NB4 (cell line): ENCODE results near the gene GATA3.

ENCODE experiments used
- MYC ChIP-seq: IDR thresholded peaks from 2 replicates; pipeline ENCODE4 v1.6.1; 2011; ENCODE audit warnings: low read depth, low read length
- POLR2A ChIP-seq: IDR thresholded peaks from 2 replicates; pipeline ENCODE4 v1.6.1; 2011; ENCODE audit warnings: mild to moderate bottlenecking; ENCODE audit not compliant: insufficient read length; ENCODE audit errors: extremely low read depth
- TF ChIP-seq, protein P1 (sequence below): IDR thresholded peaks from one replicate; pipeline ENCODE4 v1.5.1; 2012; ENCODE audit warnings: low read depth, low read length

DNA sequence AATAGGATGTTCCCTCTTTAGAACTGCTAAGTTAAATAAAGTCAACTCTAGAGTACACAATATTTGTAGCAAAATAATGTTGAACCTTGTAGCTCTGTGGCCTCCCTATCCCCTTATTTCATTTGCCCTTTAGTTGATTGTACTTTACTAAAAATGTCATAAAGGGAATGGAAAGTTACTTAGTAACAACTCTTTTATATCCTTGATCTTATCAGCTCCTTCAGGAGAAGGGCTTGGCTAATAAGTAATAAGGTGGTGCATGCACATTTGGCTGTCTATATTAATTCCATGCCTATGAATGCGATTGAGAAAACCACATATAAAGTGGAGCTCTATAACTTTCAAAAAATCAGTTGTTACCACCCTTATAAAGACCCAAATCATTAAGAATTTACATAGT is 41.5 kb upstream of the GATA3 start:
- TF ChIP-seq, protein P1, sequence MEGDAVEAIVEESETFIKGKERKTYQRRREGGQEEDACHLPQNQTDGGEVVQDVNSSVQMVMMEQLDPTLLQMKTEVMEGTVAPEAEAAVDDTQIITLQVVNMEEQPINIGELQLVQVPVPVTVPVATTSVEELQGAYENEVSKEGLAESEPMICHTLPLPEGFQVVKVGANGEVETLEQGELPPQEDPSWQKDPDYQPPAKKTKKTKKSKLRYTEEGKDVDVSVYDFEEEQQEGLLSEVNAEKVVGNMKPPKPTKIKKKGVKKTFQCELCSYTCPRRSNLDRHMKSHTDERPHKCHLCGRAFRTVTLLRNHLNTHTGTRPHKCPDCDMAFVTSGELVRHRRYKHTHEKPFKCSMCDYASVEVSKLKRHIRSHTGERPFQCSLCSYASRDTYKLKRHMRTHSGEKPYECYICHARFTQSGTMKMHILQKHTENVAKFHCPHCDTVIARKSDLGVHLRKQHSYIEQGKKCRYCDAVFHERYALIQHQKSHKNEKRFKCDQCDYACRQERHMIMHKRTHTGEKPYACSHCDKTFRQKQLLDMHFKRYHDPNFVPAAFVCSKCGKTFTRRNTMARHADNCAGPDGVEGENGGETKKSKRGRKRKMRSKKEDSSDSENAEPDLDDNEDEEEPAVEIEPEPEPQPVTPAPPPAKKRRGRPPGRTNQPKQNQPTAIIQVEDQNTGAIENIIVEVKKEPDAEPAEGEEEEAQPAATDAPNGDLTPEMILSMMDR, result no peak
- TF ChIP-seq MYC (no peak), POLR2A (no peak)
